GM12878 (cell line): ENCODE results near the gene UNG. TPM values are rescaled to one million over a fixed set of nuclear protein-coding genes. Genes with fewer than 3 reads are reported as not detected.

ENCODE experiments used
- ATAC-seq: fragments of 200-7000 bp; cut with Tn5 transposase; 3 replicates; pipeline ENCODE4 v1.9.1; 2020; ENCODE audit warnings: mild to moderate bottlenecking, moderate library complexity
- BruUV-seq: library from RNA; stranded (reverse); fragments of 400-500 nt; replicated peaks from 2 replicates; lab custom pipeline; 2021; lab: Mats Ljungman, UMichigan
- CTCF ChIA-PET: fragments of 300-600 bp; sonication (Branson Sonifier 250); formaldehyde crosslinking; extraction: SDS; loops from one replicate; lab custom pipeline; 2021; ENCODE audit warnings: inconsistent platforms; lab: Yijun Ruan, JAX
- POLR2A ChIA-PET: fragments of 350-600 bp; formaldehyde crosslinking; extraction: SDS; loops from one replicate; lab custom pipeline; 2021; ENCODE audit warnings: inconsistent platforms; lab: Charles Lee
- RAD21 ChIA-PET: fragments of 300-600 bp; sonication (Branson Sonifier 250); formaldehyde crosslinking; loops from one replicate; lab custom pipeline; 2023; ENCODE audit warnings: antibody characterized with exemption; ENCODE audit not compliant: unreplicated experiment; lab: Charles Lee
- SMC1A ChIA-PET: fragments of 300-600 bp; sonication (Branson Sonifier 250); formaldehyde crosslinking; loops from one replicate; lab custom pipeline; 2023; ENCODE audit not compliant: unreplicated experiment, uncharacterized antibody; lab: Charles Lee
- DNase-seq: peaks from one replicate; pipeline ENCODE4 v3.0.0-alpha.2; 2011; ENCODE audit warnings: low read depth, low spot score
- FAIRE-seq: peaks from 3 replicates; lab custom pipeline; 2011; peaks lifted over from hg19 to GRCh38; lab: Jason Lieb, UNC
- H2AFZ ChIP-seq: 2 replicates; pipeline ENCODE4 v1.6.0; 2011; ENCODE audit warnings: low read depth, low read length, control low read depth; ENCODE audit not compliant: control insufficient read depth
- H3K27ac ChIP-seq: 2 replicates; pipeline ENCODE4 v1.5.1; 2011; ENCODE audit warnings: control low read depth; ENCODE audit not compliant: control insufficient read depth, insufficient read depth
- H3K27me3 ChIP-seq, 2 experiments: replicated peaks in 1 of 2; 2 replicates each; pipeline versions ENCODE4 v1.6.0 to v1.6.1; 2011; ENCODE audit warnings: low read length in 1 of 2; ENCODE audit not compliant: control insufficient read depth in 2 of 2, insufficient read depth in 2 of 2
- H3K36me3 ChIP-seq, 2 experiments: 2 replicates each; pipeline ENCODE4 v1.5.1; 2011; ENCODE audit warnings: low read length in 1 of 2; ENCODE audit not compliant: control insufficient read depth in 2 of 2, insufficient read depth in 2 of 2
- H3K4me1 ChIP-seq: 2 replicates; pipeline ENCODE4 v1.6.1; 2011; ENCODE audit warnings: mild to moderate bottlenecking, low read length, moderate library complexity, mixed read lengths; ENCODE audit not compliant: control insufficient read depth, insufficient read depth
- H3K4me2 ChIP-seq: 2 replicates; pipeline ENCODE4 v1.6.0; 2011; ENCODE audit warnings: control low read depth; ENCODE audit not compliant: control insufficient read depth, insufficient read depth
- H3K4me3 ChIP-seq: fragments of 200-600 bp; sonication (generic); 2 replicates; pipeline ENCODE4 v1.5.1; 2016
- H3K79me2 ChIP-seq: 2 replicates; pipeline ENCODE4 v1.6.0; 2011; ENCODE audit warnings: low read length; ENCODE audit not compliant: control insufficient read depth, insufficient read depth
- H3K9ac ChIP-seq: 2 replicates; pipeline ENCODE4 v1.8.0; 2011; ENCODE audit warnings: low read length, control low read depth, mixed read lengths; ENCODE audit not compliant: control insufficient read depth, insufficient read depth
- H3K9me3 ChIP-seq: replicated peaks from 3 replicates; pipeline ENCODE4 v1.5.1; 2011; ENCODE audit warnings: mild to moderate bottlenecking, low read length; ENCODE audit not compliant: control insufficient read depth, insufficient read depth
- H4K20me1 ChIP-seq: 2 replicates; pipeline ENCODE4 v1.6.0; 2011; ENCODE audit not compliant: control insufficient read depth, insufficient read depth
- CBFB ChIP-seq: IDR thresholded peaks from 2 replicates; pipeline ENCODE4 v1.6.1; 2016; ENCODE audit warnings: antibody characterized with exemption, low read depth
- CREB1 ChIP-seq: IDR thresholded peaks from 2 replicates; pipeline ENCODE4 v1.6.1; 2012; ENCODE audit warnings: low read depth, mild to moderate bottlenecking, inconsistent platforms
- CREM ChIP-seq: IDR thresholded peaks from 2 replicates; pipeline ENCODE4 v1.6.1; 2014; ENCODE audit warnings: antibody characterized with exemption, low read depth
- HDAC2 ChIP-seq: fragments of 200-600 bp; sonication (generic); IDR thresholded peaks from 2 replicates; pipeline ENCODE4 v1.6.1; 2017
- KAT2A ChIP-seq: conservative IDR thresholded peaks from 2 replicates; pipeline ENCODE4 v1.6.1; 2011; ENCODE audit warnings: low read depth, low read length; ENCODE audit not compliant: control insufficient read depth
- RAD51 ChIP-seq: fragments of 450-650 bp; IDR thresholded peaks from 2 replicates; pipeline ENCODE4 v1.6.1; 2016; ENCODE audit warnings: moderate library complexity, mild to moderate bottlenecking, inconsistent platforms
- RUNX3 ChIP-seq: IDR thresholded peaks from 2 replicates; pipeline ENCODE4 v1.6.1; 2012; ENCODE audit warnings: low read length, inconsistent platforms
- ZNF622 ChIP-seq: fragments of 450-650 bp; IDR thresholded peaks from 2 replicates; pipeline ENCODE4 v1.6.1; 2017; ENCODE audit warnings: mild to moderate bottlenecking, inconsistent platforms
- WGBS: methylation state at CpG from one replicate; pipeline ENCODE4 v1.1.6; 2016; ENCODE audit warnings: low lambda C conversion rate; ENCODE audit not compliant: insufficient replicate concordance, insufficient coverage; ENCODE audit errors: missing lambda C conversion rate; 5-methylcytosine and 5-hydroxymethylcytosine counted together
- in situ Hi-C: fragments of 300-500 bp; cut with MboI; formaldehyde crosslinking; loops from 9 replicates; pipeline ENCODE4 v1.14.3; 2018; ENCODE audit warnings: mixed read lengths
- intact Hi-C: fragments of 100-400 bp; cut with micrococcal nuclease; formaldehyde crosslinking; loops from one replicate; pipeline ENCODE4 v1.14.2; 2022; ENCODE audit not compliant: unreplicated experiment
- polyA plus RNA-seq, 11 experiments: library from polyadenylated mRNA; depleted of rRNA in 4 of 11; unstranded in 6 of 11; stranded (reverse) in 5 of 11; fragments of >200 nt; fragmentation: Nextera tagmentation in 4 of 11; fragmentation: Illumina TruSeq in 1 of 11; extraction: Ambion mirVana in 4 of 11; extraction: Trizol in 1 of 11; gene quantifications; 1 replicate in 1 of 11; 2 replicates in 10 of 11; pipeline versions ENCODE4 v1.2.1 to v1.2.3, GENCODE V29; 2011 to 2016; ENCODE audit warnings: inconsistent platforms in 2 of 11, missing spikeins in 2 of 11, low read depth in 1 of 11
- total RNA-seq, 4 experiments: library from RNA; depleted of rRNA in 3 of 4; stranded (reverse); fragments of >200 nt in 3 of 4; fragmentation: Illumina TruSeq in 1 of 4; extraction: Trizol in 1 of 4; gene quantifications; 2 replicates each; pipeline versions ENCODE4 v1.2.1 to v1.2.3, GENCODE V29; 2013 to 2021

The UNG gene
- total and polyA plus RNA-seq, 10 of the 15 experiments (the other 5 are each of a cell fraction or from before 2014, with no cell fraction given) = 9.5 to 81.9 (median 48.2) TPM

- no peaks in the 10 kb centered on the region for H3K27me3 ChIP-seq
- intact Hi-C loops = no loop called here
- H3K9ac ChIP-seq = no peak overlapping the region
- 42% methylated on average over 2 of the region's 2 CpGs for WGBS
- H4K20me1 ChIP-seq = no peaks in the 10 kb centered on the region
- H3K79me2 ChIP-seq = no peaks in the 10 kb centered on the region
- ChIA-PET POLR2A (no interaction called here), CTCF (interaction anchor here (0.7 to 0.9 kb wide), 3 partner anchors 9 to 45 kb away, joined by 3 read pairs; no protein-coding TSS in a partner anchor), RAD21 (no interaction called here), SMC1A (no interaction called here)
- no peaks in the 10 kb centered on the region for H3K9me3 ChIP-seq
- no peak overlapping the region for H3K4me2 ChIP-seq
- H3K36me3 ChIP-seq = peaks cover 0 to 4% of the 10 kb centered on the region in 2 experiments; a peak in 2 of 4 replicates
- H3K4me1 ChIP-seq = no peaks in the 10 kb centered on the region
- H2AFZ ChIP-seq = no peak overlapping the region
- H3K4me3 ChIP-seq = no peak overlapping the region
- no TSS peak for BruUV-seq
- ATAC-seq (no peak), FAIRE-seq (no peak), DNase-seq (no peak)
- in situ Hi-C loops = no loop called here
- no peak overlapping the region for H3K27ac ChIP-seq
- TF ChIP-seq ZNF622 = no peak
These were observed 17.2 kb downstream of the UNG start for GRCh38 chr12:109114644-109115043.

GRCh38 chr12:109115404-109115757 is 18.0 kb downstream of the UNG start:
- H3K9ac ChIP-seq = no peak overlapping the region
- no peaks in the 10 kb centered on the region for H3K79me2 ChIP-seq
- no peaks in the 10 kb centered on the region for H4K20me1 ChIP-seq
- no peaks in the 10 kb centered on the region for H3K27me3 ChIP-seq
- H3K4me1 ChIP-seq = no peaks in the 10 kb centered on the region
- peaks cover 0 to 4% of the 10 kb centered on the region in 2 experiments; a peak in 1 of 4 replicates for H3K36me3 ChIP-seq
- ChIA-PET SMC1A (no interaction called here), CTCF (interaction anchor here (0.7 kb wide), 1 partner anchor 45 kb away, joined by 3 read pairs; no protein-coding TSS in a partner anchor), RAD21 (no interaction called here), POLR2A (no interaction called here)
- FAIRE-seq (no peak), ATAC-seq (no peak), DNase-seq (no peak)
- no TSS peak for BruUV-seq
- H3K4me3 ChIP-seq = no peak overlapping the region
- in situ Hi-C loops (no loop called here), intact Hi-C loops (no loop called here)
- H2AFZ ChIP-seq = no peak overlapping the region
- H3K4me2 ChIP-seq = no peak overlapping the region
- no peak overlapping the region for H3K27ac ChIP-seq
- 73% methylated on average over 3 of the region's 3 CpGs for WGBS
- no peak for TF ChIP-seq CREM
- no peak for TF ChIP-seq CBFB
- no peak for TF ChIP-seq RUNX3
- no peak for TF ChIP-seq CREB1
- TF ChIP-seq HDAC2 = no peak
- TF ChIP-seq RAD51 = no peak
- no peak for TF ChIP-seq KAT2A
- no peaks in the 10 kb centered on the region for H3K9me3 ChIP-seq
